H1 (cell line): ENCODE measurements around the gene ADRB2. TPM values are rescaled to one million over a fixed set of nuclear protein-coding genes. Genes with fewer than 3 reads are reported as not detected.

Source experiments
- CTCF ChIA-PET: fragments of 300-600 bp; sonication (Branson Sonifier 250); formaldehyde crosslinking; loops from one replicate; lab custom pipeline; 2021; ENCODE audit not compliant: partially characterized antibody; lab: Charles Lee
- POLR2A ChIA-PET: fragments of 300-600 bp; sonication (Branson Sonifier 250); formaldehyde crosslinking; loops from one replicate; lab custom pipeline; 2021; ENCODE audit warnings: inconsistent platforms; ENCODE audit not compliant: partially characterized antibody; lab: Charles Lee
- DNase-seq, 2 experiments: peaks; one replicate each; pipeline versions ENCODE4 v3.0.0 to v3.0.0-alpha.2; 2010 to 2022; ENCODE audit warnings: low spot score in 2 of 2, low read depth in 1 of 2, mixed read lengths in 1 of 2
- FAIRE-seq: peaks from 2 replicates; lab custom pipeline; 2011; peaks lifted over from hg19 to GRCh38; lab: Jason Lieb, UNC
- H2AFZ ChIP-seq: 2 replicates; pipeline ENCODE4 v1.8.1; 2012; ENCODE audit warnings: low read length, inconsistent platforms
- H2AK5ac ChIP-seq: 2 replicates; pipeline ENCODE4 v1.6.1; 2013; ENCODE audit warnings: low read depth, low read length
- H2BK120ac ChIP-seq: replicated peaks from 2 replicates; pipeline ENCODE3; 2013; ENCODE audit warnings: low read depth, low read length, inconsistent platforms
- H2BK12ac ChIP-seq: 2 replicates; pipeline ENCODE4 v1.6.1; 2013; ENCODE audit warnings: low read depth, low read length
- H2BK15ac ChIP-seq: 2 replicates; pipeline ENCODE4 v1.6.1; 2013; ENCODE audit warnings: low read length
- H2BK20ac ChIP-seq: 2 replicates; pipeline ENCODE4 v1.6.1; 2013; ENCODE audit warnings: low read length
- H2BK5ac ChIP-seq: 2 replicates; pipeline ENCODE4 v1.6.1; 2013; ENCODE audit warnings: low read depth, low read length
- H3K14ac ChIP-seq: 2 replicates; pipeline ENCODE4 v1.6.1; 2013; ENCODE audit warnings: inconsistent platforms; ENCODE audit not compliant: insufficient read length
- H3K18ac ChIP-seq: 2 replicates; pipeline ENCODE4 v1.6.1; 2013; ENCODE audit warnings: low read length; ENCODE audit errors: extremely low read depth
- H3K23ac ChIP-seq: 2 replicates; pipeline ENCODE4 v1.6.1; 2013; ENCODE audit warnings: inconsistent platforms; ENCODE audit not compliant: insufficient read length
- H3K23me2 ChIP-seq: 2 replicates; pipeline ENCODE4 v1.6.1; 2013; ENCODE audit warnings: low read depth, low read length
- H3K27ac ChIP-seq: 2 replicates; pipeline ENCODE4 v1.6.1; 2011; ENCODE audit warnings: low read depth, low read length, inconsistent platforms
- H3K27me3 ChIP-seq, 4 experiments: replicated peaks in 1 of 4; 1 replicate in 1 of 4; 2 replicates in 3 of 4; pipeline versions ENCODE4 v1.6.1 to v1.8.1; 2011 to 2013; ENCODE audit warnings: low read length in 3 of 4, mild to moderate bottlenecking in 3 of 4, inconsistent platforms in 2 of 4, mixed read lengths in 2 of 4, moderate library complexity in 1 of 4; ENCODE audit not compliant: control insufficient read depth in 3 of 4, insufficient read depth in 3 of 4; ENCODE audit errors: extremely low read depth in 1 of 4
- H3K36me3 ChIP-seq, 4 experiments: 2 replicates each; pipeline versions ENCODE4 v1.6.1 to v1.8.1; 2011 to 2013; ENCODE audit warnings: mild to moderate bottlenecking in 4 of 4, low read length in 3 of 4, moderate library complexity in 2 of 4, control low read depth in 1 of 4, inconsistent platforms in 1 of 4; ENCODE audit not compliant: insufficient read depth in 4 of 4, control insufficient read depth in 2 of 4
- H3K4ac ChIP-seq: replicated peaks from 2 replicates; pipeline ENCODE3; 2013; ENCODE audit warnings: low read length, low read depth, mixed read lengths, inconsistent platforms; ENCODE audit not compliant: insufficient read length
- H3K4me1 ChIP-seq, 4 experiments: replicated peaks in 1 of 4; 1 replicate in 1 of 4; 2 replicates in 3 of 4; pipeline versions ENCODE4 v1.6.1 to v1.8.1; 2011 to 2013; ENCODE audit warnings: low read length in 3 of 4, inconsistent platforms in 2 of 4, mixed read lengths in 1 of 4; ENCODE audit not compliant: insufficient read depth in 4 of 4, control insufficient read depth in 3 of 4
- H3K4me2 ChIP-seq, 2 experiments: 2 replicates each; pipeline versions ENCODE4 v1.6.1 to v1.8.1; 2011 to 2013; ENCODE audit warnings: low read depth in 2 of 2, low read length in 2 of 2, control low read depth in 1 of 2, inconsistent platforms in 1 of 2, mild to moderate bottlenecking in 1 of 2; ENCODE audit not compliant: insufficient read depth in 1 of 2
- H3K4me3 ChIP-seq, 4 experiments: fragments of 200-600, 300-600 bp in 1 of 4; sonication (generic), shearing (Covaris generic), sonication (Bioruptor Twin) in 1 of 4; 2 replicates each; pipeline versions ENCODE4 v1.5.1 to v1.8.1; 2011 to 2016; ENCODE audit warnings: low read length in 4 of 4, low read depth in 3 of 4, control low read depth in 2 of 4, inconsistent platforms in 2 of 4, mild to moderate bottlenecking in 2 of 4, mixed read lengths in 1 of 4, moderate library complexity in 1 of 4; ENCODE audit not compliant: insufficient read depth in 2 of 4; ENCODE audit errors: extremely low read depth in 1 of 4
- H3K56ac ChIP-seq: replicated peaks from 2 replicates; pipeline ENCODE3; 2013; ENCODE audit warnings: low read depth, mild to moderate bottlenecking, mixed read lengths, low read length, inconsistent platforms; ENCODE audit not compliant: insufficient read length
- H3K79me1 ChIP-seq: 2 replicates; pipeline ENCODE4 v1.6.1; 2013; ENCODE audit warnings: low read depth, low read length, control low read depth
- H3K79me2 ChIP-seq, 2 experiments: 2 replicates each; pipeline versions ENCODE4 v1.6.1 to v1.8.1; 2012 to 2013; ENCODE audit warnings: low read length in 2 of 2, mild to moderate bottlenecking in 2 of 2, inconsistent platforms in 1 of 2; ENCODE audit not compliant: insufficient read depth in 2 of 2, control insufficient read depth in 1 of 2
- H3K9ac ChIP-seq, 4 experiments: replicated peaks in 1 of 4; 1 replicate in 1 of 4; 2 replicates in 3 of 4; pipeline versions ENCODE4 v1.6.1 to v1.8.1; 2011 to 2013; ENCODE audit warnings: low read depth in 3 of 4, low read length in 3 of 4, control low read depth in 2 of 4, mild to moderate bottlenecking in 2 of 4, moderate library complexity in 2 of 4, inconsistent platforms in 1 of 4; ENCODE audit errors: extremely low read depth in 1 of 4
- H3K9me3 ChIP-seq, 2 experiments: 2 replicates each; pipeline versions ENCODE4 v1.6.1 to v1.8.1; 2012 to 2013; ENCODE audit warnings: mild to moderate bottlenecking in 2 of 2, moderate library complexity in 2 of 2, control low read depth in 1 of 2, inconsistent platforms in 1 of 2, low read depth in 1 of 2, low read length in 1 of 2, mixed read lengths in 1 of 2; ENCODE audit not compliant: insufficient read depth in 2 of 2
- H4K20me1 ChIP-seq, 2 experiments: replicated peaks in 1 of 2; 2 replicates each; pipeline versions ENCODE3 to v1.8.1; 2011 to 2013; ENCODE audit warnings: inconsistent platforms in 2 of 2, low read length in 2 of 2, mild to moderate bottlenecking in 1 of 2; ENCODE audit not compliant: insufficient read depth in 2 of 2, control insufficient read depth in 1 of 2
- H4K5ac ChIP-seq: 2 replicates; pipeline ENCODE4 v1.6.1; 2013; ENCODE audit warnings: low read length, low read depth, mixed read lengths, inconsistent platforms; ENCODE audit not compliant: insufficient read length
- H4K8ac ChIP-seq: 2 replicates; pipeline ENCODE4 v1.8.0; 2013; ENCODE audit warnings: mild to moderate bottlenecking, moderate library complexity, low read length, inconsistent platforms; ENCODE audit not compliant: insufficient read depth; ENCODE audit errors: extremely low read depth
- H4K91ac ChIP-seq: replicated peaks from 2 replicates; pipeline ENCODE3; 2013; ENCODE audit warnings: low read length, mixed read lengths, inconsistent platforms; ENCODE audit not compliant: insufficient read length
- CBX5 ChIP-seq: fragments of 300-800, 300-1000 bp; sonication (generic); IDR thresholded peaks from 2 replicates; pipeline ENCODE4 v1.7.1; 2016; ENCODE audit warnings: antibody characterized with exemption, low read length, low read depth
- CHD1 ChIP-seq: IDR thresholded peaks from 2 replicates; pipeline ENCODE4 v1.6.1; 2012; ENCODE audit warnings: low read depth, low read length, improper control_type of control experiment
- CHD2 ChIP-seq: IDR thresholded peaks from 2 replicates; pipeline ENCODE4 v1.6.1; 2012; ENCODE audit warnings: low read length, improper control_type of control experiment
- PHF8 ChIP-seq: fragments of 200-600 bp; sonication (generic); conservative IDR thresholded peaks from 2 replicates; pipeline ENCODE4 v1.7.1; 2012; ENCODE audit warnings: low read depth, mild to moderate bottlenecking, inconsistent platforms, low read length, moderate library complexity
- SAP30 ChIP-seq: fragments of 300-600 bp; sonication (generic); IDR thresholded peaks from 2 replicates; pipeline ENCODE4 v1.7.1; 2012; ENCODE audit warnings: low read length, moderate library complexity, mild to moderate bottlenecking, inconsistent platforms; ENCODE audit not compliant: insufficient read depth, insufficient replicate concordance
- SIRT6 ChIP-seq: IDR thresholded peaks from one replicate; pipeline ENCODE4 v1.7.1; 2012; ENCODE audit warnings: low read length, inconsistent platforms
- SP4 ChIP-seq: IDR thresholded peaks from 2 replicates; pipeline ENCODE4 v1.6.1; 2012; ENCODE audit warnings: low read length, inconsistent platforms
- WGBS, 2 experiments: shearing (Covaris generic) in 1 of 2; methylation state at CpG; one replicate each; pipeline versions ENCODE4 v1.1.6 to v1.1.7; 2013 to 2015; ENCODE audit warnings: low lambda C conversion rate in 2 of 2, mixed read lengths in 2 of 2, inconsistent platforms in 1 of 2, low coverage in 1 of 2, missing lambda C conversion rate in 1 of 2; ENCODE audit not compliant: insufficient replicate concordance in 2 of 2, insufficient coverage in 1 of 2, insufficient read length in 1 of 2; ENCODE audit errors: extremely low coverage in 1 of 2, missing lambda C conversion rate in 1 of 2; 5-methylcytosine and 5-hydroxymethylcytosine counted together
- polyA plus RNA-seq, 7 experiments: library from polyadenylated mRNA; depleted of rRNA in 3 of 7; stranded (reverse) in 5 of 7; unstranded in 2 of 7; fragments of >200 nt in 5 of 7; fragments of 200-250 nt in 2 of 7; gene quantifications; 1 replicate in 5 of 7; 2 replicates in 1 of 7; 4 replicates in 1 of 7; pipeline versions ENCODE4 v1.2.1 to v1.2.3, GENCODE V29; 2011 to 2013; ENCODE audit warnings: missing spikeins in 2 of 7, mixed read lengths in 2 of 7
- total RNA-seq: library from RNA; stranded (reverse); fragmentation: NEBNext Ultra II Directional; extraction: Animal tissue kit (Norgen Biotek cat#: 25700); gene quantifications from 2 replicates; pipeline ENCODE4 v1.2.1, GENCODE V29; 2021

ADRB2 gene
- total and polyA plus RNA-seq, 2 of the 8 experiments (the other 6 are each of a cell fraction or from before 2014, with no cell fraction given) = 0.65 to 0.77 TPM

- CTCF ChIA-PET = interaction anchor here (0.8 to 3.5 kb wide), 7 partner anchors 10 to 176 kb away, joined by 3 to 17 read pairs (median 8); no protein-coding TSS in a partner anchor
- Histone ChIP-seq H3K79me1 (no peaks in the 10 kb centered on the region), H4K8ac (no peak overlapping the region), H4K20me1 (no peaks in the 10 kb centered on the region), H3K36me3 (no peaks in the 10 kb centered on the region), H3K23me2 (no peaks in the 10 kb centered on the region)
- 90% methylated on average over 2 of the region's 2 CpGs; no CpG with 5 or more reads in 1 of the 2 experiments for WGBS, 2 experiments
- no peak for TF ChIP-seq PHF8
- TF ChIP-seq SP4 = no peak
- TF ChIP-seq CHD1 = no peak
- no peak for TF ChIP-seq CBX5
- no peak for TF ChIP-seq SAP30
- no peak for TF ChIP-seq SIRT6
- TF ChIP-seq CHD2 = no peak
- TF ChIP-seq, all 59 proteins: peak for 0
- POLR2A ChIA-PET = no interaction called here
- H3K79me2 ChIP-seq = no peaks in the 10 kb centered on the region
- no peak overlapping the region for H3K4me3 ChIP-seq
- H3K23ac ChIP-seq = no peak overlapping the region
- H3K27ac ChIP-seq = no peak overlapping the region
- H3K14ac ChIP-seq = no peak overlapping the region
- H2AK5ac ChIP-seq = no peak overlapping the region
- H2BK12ac ChIP-seq = no peak overlapping the region
- H3K27me3 ChIP-seq = no peaks in the 10 kb centered on the region
- DNase-seq (no peak), FAIRE-seq (no peak)
- no peak overlapping the region for H2BK5ac ChIP-seq
- H2BK20ac ChIP-seq = no peak overlapping the region
- H3K18ac ChIP-seq = no peak overlapping the region
- H3K4ac ChIP-seq = no peak overlapping the region
- H2BK15ac ChIP-seq = no peak overlapping the region
- H3K4me1 ChIP-seq = no peaks in the 10 kb centered on the region
- H3K9ac ChIP-seq = no peak overlapping the region
- no peak overlapping the region for H2AFZ ChIP-seq
- H2BK120ac ChIP-seq = no peak overlapping the region
- no peak overlapping the region for H4K91ac ChIP-seq
- H3K9me3 ChIP-seq = no peaks in the 10 kb centered on the region
- H3K4me2 ChIP-seq = no peak overlapping the region
- no peak overlapping the region for H4K5ac ChIP-seq
- H3K56ac ChIP-seq = no peak overlapping the region
Measured at GRCh38 chr5:148781766-148782165, 44.6 kb upstream of the ADRB2 start.
